ENCODE results near the gene GCA. TPM values are rescaled to one million over a fixed set of nuclear protein-coding genes. Genes with fewer than 3 reads are reported as not detected.
A peak's percentile ranks its signal among the peaks of the same experiment; 100 is the strongest.

Gene GCA
- total RNA-seq, 1 experiment from 2014 or later: 6.8 TPM

- H3K4me1 ChIP-seq (replicated peaks): no peaks in the 10 kb centered on the region
- H3K4me3 ChIP-seq: no peak overlapping the region
- peak in 1 of 2 experiments; percentile 3 for DNase-seq (ENCODE audit: low read depth in 1 of 2, low spot score in 2 of 2)
- H3K9me3 ChIP-seq (replicated peaks): no peaks in the 10 kb centered on the region
- no peaks in the 10 kb centered on the region for H3K36me3 ChIP-seq
- H3K27me3 ChIP-seq (replicated peaks): no peaks in the 10 kb centered on the region
- H3K27ac ChIP-seq: no peak overlapping the region
Observed at GRCh38 chr2:162403884-162404283, 60.0 kb downstream of the GCA start.

Other genes starting within 250 kb of the GCA start
- not detected in 2 replicates for gene GCG, start 191.9 kb upstream of the GCA start, total RNA-seq (2014; rRNA removed; shearing (Covaris generic))
- 21.1 and 35.6 TPM in 2 replicates for gene FAP, start 100.7 kb upstream of the GCA start, total RNA-seq (2014; rRNA removed; shearing (Covaris generic))
- 2.7 and 2.8 TPM in 2 replicates for gene IFIH1, start 25.4 kb upstream of the GCA start, total RNA-seq (2014; rRNA removed; shearing (Covaris generic))